GM23338 (cell line): ENCODE measurements around the gene CETN1. TPM values are rescaled to one million over a fixed set of nuclear protein-coding genes. Genes with fewer than 3 reads are reported as not detected.

Experiments
- ATAC-seq: fragments of 200-7000 bp; cut with Tn5 transposase; 3 replicates; pipeline ENCODE4 v1.9.1; 2020
- DNase-seq: peaks from one replicate; pipeline ENCODE4 v3.0.0-alpha.2; 2015; ENCODE audit warnings: low spot score
- H2AFZ ChIP-seq: fragments of 200-600 bp; sonication (generic); 2 replicates; pipeline ENCODE4 v1.8.0; 2016; ENCODE audit warnings: antibody characterized with exemption, mild to moderate bottlenecking, moderate library complexity
- H3F3A ChIP-seq: fragments of 200-600 bp; sonication (generic); replicated peaks from 2 replicates; pipeline ENCODE4 v1.8.0; 2017; ENCODE audit warnings: antibody characterized with exemption, mixed run types, low read depth
- H3K27ac ChIP-seq: fragments of 200-600 bp; sonication (generic); 2 replicates; pipeline ENCODE4 v1.6.1; 2016; ENCODE audit warnings: low read depth
- H3K27me3 ChIP-seq: fragments of 200-600 bp; sonication (generic); 2 replicates; pipeline ENCODE4 v1.8.0; 2016; ENCODE audit warnings: mild to moderate bottlenecking, mixed run types, moderate library complexity; ENCODE audit not compliant: insufficient read depth
- H3K36me3 ChIP-seq: fragments of 200-600 bp; sonication (generic); 2 replicates; pipeline ENCODE4 v1.8.0; 2016; ENCODE audit warnings: mild to moderate bottlenecking; ENCODE audit not compliant: insufficient read depth
- H3K4me1 ChIP-seq: fragments of 200-600 bp; sonication (generic); 2 replicates; pipeline ENCODE4 v1.8.0; 2016; ENCODE audit warnings: mild to moderate bottlenecking, moderate library complexity; ENCODE audit not compliant: insufficient read depth
- H3K4me2 ChIP-seq: fragments of 200-600 bp; sonication (generic); 2 replicates; pipeline ENCODE4 v1.7.1; 2017; ENCODE audit warnings: mixed run types
- H3K4me3 ChIP-seq: fragments of 200-600 bp; sonication (generic); 2 replicates; pipeline ENCODE4 v1.6.1; 2016; ENCODE audit warnings: mixed run types
- H3K79me2 ChIP-seq: fragments of 200-600 bp; sonication (generic); replicated peaks from 2 replicates; pipeline ENCODE4 v1.8.0; 2017; ENCODE audit warnings: mild to moderate bottlenecking; ENCODE audit not compliant: insufficient read depth
- H3K9me2 ChIP-seq: fragments of 200-600 bp; sonication (generic); 2 replicates; pipeline ENCODE4 v1.8.0; 2017; ENCODE audit not compliant: insufficient read depth
- H4K20me1 ChIP-seq: fragments of 200-600 bp; sonication (generic); replicated peaks from 2 replicates; pipeline ENCODE4 v1.8.0; 2017; ENCODE audit warnings: mild to moderate bottlenecking; ENCODE audit not compliant: insufficient read depth
- H3K27ac Mint-ChIP-seq: 2 replicates; pipeline ENCODE4 v1.8.0; 2020; ENCODE audit warnings: inconsistent platforms, mild to moderate bottlenecking, moderate library complexity, mixed read lengths
- H3K27me3 Mint-ChIP-seq: 3 replicates; pipeline ENCODE4 v1.8.0; 2022; ENCODE audit warnings: low read depth, mild to moderate bottlenecking, moderate library complexity, mixed read lengths, inconsistent platforms; ENCODE audit not compliant: insufficient read depth, poor library complexity
- H3K36me3 Mint-ChIP-seq: 3 replicates; pipeline ENCODE4 v1.8.0; 2021; ENCODE audit warnings: low read depth, mild to moderate bottlenecking, inconsistent platforms, moderate library complexity, mixed read lengths
- H3K4me1 Mint-ChIP-seq: 3 replicates; pipeline ENCODE4 v1.8.0; 2020; ENCODE audit warnings: mild to moderate bottlenecking, inconsistent platforms, mixed read lengths
- H3K4me3 Mint-ChIP-seq: 3 replicates; pipeline ENCODE4 v1.8.0; 2021; ENCODE audit warnings: moderate library complexity, mild to moderate bottlenecking, inconsistent platforms, mixed read lengths
- H3K9me3 Mint-ChIP-seq: 3 replicates; pipeline ENCODE4 v1.8.0; 2020; ENCODE audit warnings: moderate library complexity, mild to moderate bottlenecking, inconsistent platforms, mixed read lengths
- CREB1 ChIP-seq: fragments of 250-450 bp; sonication (Bioruptor Pico); IDR thresholded peaks from 2 replicates; pipeline ENCODE4 v1.5.0; 2020; ENCODE audit warnings: low read depth, mild to moderate bottlenecking, moderate library complexity
- ETS1 ChIP-seq: IDR thresholded peaks from 2 replicates; pipeline ENCODE4 v1.6.1; 2016; ENCODE audit warnings: antibody characterized with exemption
- EZH2 ChIP-seq: fragments of 200-600 bp; sonication (generic); IDR thresholded peaks from one replicate; pipeline ENCODE4 v1.8.0; 2017; ENCODE audit warnings: antibody characterized with exemption, mild to moderate bottlenecking, low read depth; ENCODE audit not compliant: unreplicated experiment
- JUNB ChIP-seq: IDR thresholded peaks from one replicate; pipeline ENCODE4 v1.6.1; 2016; ENCODE audit warnings: antibody characterized with exemption; ENCODE audit not compliant: unreplicated experiment
- NANOG ChIP-seq: IDR thresholded peaks from 2 replicates; pipeline ENCODE4 v1.6.1; 2016; ENCODE audit warnings: antibody characterized with exemption, borderline replicate concordance
- POLR2AphosphoS5 ChIP-seq: IDR thresholded peaks from 2 replicates; pipeline ENCODE4 v1.6.1; 2016; ENCODE audit warnings: antibody characterized with exemption, low read depth
- ZNF114 ChIP-seq: fragments of 250-450 bp; sonication (Bioruptor Pico); IDR thresholded peaks from 2 replicates; pipeline ENCODE4 v1.5.0; 2020; ENCODE audit warnings: mild to moderate bottlenecking, moderate library complexity
- ZNF331 ChIP-seq: fragments of 250-450 bp; sonication (Bioruptor Pico); IDR thresholded peaks from 2 replicates; pipeline ENCODE4 v1.5.0; 2020; ENCODE audit warnings: low read depth, mild to moderate bottlenecking, moderate library complexity
- polyA plus RNA-seq: library from polyadenylated mRNA; unstranded; fragments of >200 nt; fragmentation: Nextera tagmentation; extraction: Ambion mirVana; gene quantifications from 2 replicates; pipeline ENCODE4 v1.2.1, GENCODE V29; 2016
- total RNA-seq: library from RNA; depleted of rRNA; stranded (reverse); fragments of >200 nt; shearing (Covaris generic); gene quantifications from 2 replicates; pipeline ENCODE4 v1.2.3, GENCODE V29; 2014
- TF ChIP-seq, protein P1 (sequence below): fragments of 250-450 bp; sonication (Bioruptor Pico); IDR thresholded peaks from 2 replicates; pipeline ENCODE4 v1.5.0; 2020; ENCODE audit warnings: mild to moderate bottlenecking, moderate library complexity

The CETN1 gene
- total and polyA plus RNA-seq, 2 experiments from 2014 or later: not detected

- TF ChIP-seq POLR2AphosphoS5: no peak
- TF ChIP-seq NANOG: no peak
- no peak for TF ChIP-seq ZNF114
- no peak for TF ChIP-seq EZH2
- no peak for TF ChIP-seq ETS1
- TF ChIP-seq ZNF331 (CRISPR knock-in tag): no peak
- no peak for TF ChIP-seq CREB1 (CRISPR knock-in tag)
- no peak for TF ChIP-seq JUNB
- TF ChIP-seq, protein P1, sequence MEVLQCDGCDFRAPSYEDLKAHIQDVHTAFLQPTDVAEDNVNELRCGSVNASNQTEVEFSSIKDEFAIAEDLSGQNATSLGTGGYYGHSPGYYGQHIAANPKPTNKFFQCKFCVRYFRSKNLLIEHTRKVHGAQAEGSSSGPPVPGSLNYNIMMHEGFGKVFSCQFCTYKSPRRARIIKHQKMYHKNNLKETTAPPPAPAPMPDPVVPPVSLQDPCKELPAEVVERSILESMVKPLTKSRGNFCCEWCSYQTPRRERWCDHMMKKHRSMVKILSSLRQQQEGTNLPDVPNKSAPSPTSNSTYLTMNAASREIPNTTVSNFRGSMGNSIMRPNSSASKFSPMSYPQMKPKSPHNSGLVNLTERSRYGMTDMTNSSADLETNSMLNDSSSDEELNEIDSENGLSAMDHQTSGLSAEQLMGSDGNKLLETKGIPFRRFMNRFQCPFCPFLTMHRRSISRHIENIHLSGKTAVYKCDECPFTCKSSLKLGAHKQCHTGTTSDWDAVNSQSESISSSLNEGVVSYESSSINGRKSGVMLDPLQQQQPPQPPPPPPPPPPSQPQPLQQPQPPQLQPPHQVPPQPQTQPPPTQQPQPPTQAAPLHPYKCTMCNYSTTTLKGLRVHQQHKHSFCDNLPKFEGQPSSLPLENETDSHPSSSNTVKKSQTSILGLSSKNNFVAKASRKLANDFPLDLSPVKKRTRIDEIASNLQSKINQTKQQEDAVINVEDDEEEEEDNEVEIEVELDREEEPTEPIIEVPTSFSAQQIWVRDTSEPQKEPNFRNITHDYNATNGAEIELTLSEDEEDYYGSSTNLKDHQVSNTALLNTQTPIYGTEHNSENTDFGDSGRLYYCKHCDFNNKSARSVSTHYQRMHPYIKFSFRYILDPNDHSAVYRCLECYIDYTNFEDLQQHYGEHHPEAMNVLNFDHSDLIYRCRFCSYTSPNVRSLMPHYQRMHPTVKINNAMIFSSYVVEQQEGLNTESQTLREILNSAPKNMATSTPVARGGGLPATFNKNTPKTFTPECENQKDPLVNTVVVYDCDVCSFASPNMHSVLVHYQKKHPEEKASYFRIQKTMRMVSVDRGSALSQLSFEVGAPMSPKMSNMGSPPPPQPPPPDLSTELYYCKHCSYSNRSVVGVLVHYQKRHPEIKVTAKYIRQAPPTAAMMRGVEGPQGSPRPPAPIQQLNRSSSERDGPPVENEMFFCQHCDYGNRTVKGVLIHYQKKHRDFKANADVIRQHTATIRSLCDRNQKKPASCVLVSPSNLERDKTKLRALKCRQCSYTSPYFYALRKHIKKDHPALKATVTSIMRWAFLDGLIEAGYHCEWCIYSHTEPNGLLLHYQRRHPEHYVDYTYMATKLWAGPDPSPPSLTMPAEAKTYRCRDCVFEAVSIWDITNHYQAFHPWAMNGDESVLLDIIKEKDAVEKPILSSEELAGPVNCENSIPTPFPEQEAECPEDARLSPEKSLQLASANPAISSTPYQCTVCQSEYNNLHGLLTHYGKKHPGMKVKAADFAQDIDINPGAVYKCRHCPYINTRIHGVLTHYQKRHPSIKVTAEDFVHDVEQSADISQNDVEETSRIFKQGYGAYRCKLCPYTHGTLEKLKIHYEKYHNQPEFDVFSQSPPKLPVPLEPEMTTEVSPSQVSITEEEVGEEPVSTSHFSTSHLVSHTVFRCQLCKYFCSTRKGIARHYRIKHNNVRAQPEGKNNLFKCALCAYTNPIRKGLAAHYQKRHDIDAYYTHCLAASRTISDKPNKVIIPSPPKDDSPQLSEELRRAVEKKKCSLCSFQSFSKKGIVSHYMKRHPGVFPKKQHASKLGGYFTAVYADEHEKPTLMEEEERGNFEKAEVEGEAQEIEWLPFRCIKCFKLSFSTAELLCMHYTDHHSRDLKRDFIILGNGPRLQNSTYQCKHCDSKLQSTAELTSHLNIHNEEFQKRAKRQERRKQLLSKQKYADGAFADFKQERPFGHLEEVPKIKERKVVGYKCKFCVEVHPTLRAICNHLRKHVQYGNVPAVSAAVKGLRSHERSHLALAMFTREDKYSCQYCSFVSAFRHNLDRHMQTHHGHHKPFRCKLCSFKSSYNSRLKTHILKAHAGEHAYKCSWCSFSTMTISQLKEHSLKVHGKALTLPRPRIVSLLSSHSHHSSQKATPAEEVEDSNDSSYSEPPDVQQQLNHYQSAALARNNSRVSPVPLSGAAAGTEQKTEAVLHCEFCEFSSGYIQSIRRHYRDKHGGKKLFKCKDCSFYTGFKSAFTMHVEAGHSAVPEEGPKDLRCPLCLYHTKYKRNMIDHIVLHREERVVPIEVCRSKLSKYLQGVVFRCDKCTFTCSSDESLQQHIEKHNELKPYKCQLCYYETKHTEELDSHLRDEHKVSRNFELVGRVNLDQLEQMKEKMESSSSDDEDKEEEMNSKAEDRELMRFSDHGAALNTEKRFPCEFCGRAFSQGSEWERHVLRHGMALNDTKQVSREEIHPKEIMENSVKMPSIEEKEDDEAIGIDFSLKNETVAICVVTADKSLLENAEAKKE (CRISPR knock-in tag): no peak
- Histone ChIP-seq H3K27ac (no peak overlapping the region), H3K79me2 (no peaks in the 10 kb centered on the region), H2AFZ (no peak overlapping the region), H3K4me3 (no peak overlapping the region), H3K36me3 (no peaks in the 10 kb centered on the region), H3K9me2 (no peaks in the 10 kb centered on the region), H3K4me1 (peaks cover 4% of the 10 kb centered on the region; the same call in 1 of the 2 replicates), H3K27me3 (no peaks in the 10 kb centered on the region), H3F3A (no peaks in the 10 kb centered on the region), H4K20me1 (no peaks in the 10 kb centered on the region), H3K4me2 (no peak overlapping the region)
- no peaks in the 10 kb centered on the region for H3K36me3 Mint-ChIP-seq
- peaks cover 5% of the 10 kb centered on the region for H3K27me3 Mint-ChIP-seq
- no peaks in the 10 kb centered on the region for H3K9me3 Mint-ChIP-seq
- no peak for DNase-seq
- H3K4me3 Mint-ChIP-seq: no peak overlapping the region
- H3K4me1 Mint-ChIP-seq: peaks cover 7% of the 10 kb centered on the region; the same call in 2 of the 3 replicates
- H3K27ac Mint-ChIP-seq: no peak overlapping the region
- no peak for ATAC-seq
Observed at GRCh38 chr18:621291-622043, 41.3 kb downstream of the CETN1 start.
